Measurements from ENCODE around the gene SART3. TPM values are rescaled to one million over a fixed set of nuclear protein-coding genes. Genes with fewer than 3 reads are reported as not detected.

The SART3 gene
- total and polyA plus RNA-seq, 10 of the 15 experiments (the other 5 are each of a cell fraction or from before 2014, with no cell fraction given) = 8.8 to 179 (median 54.9) TPM

- no peak for DNase-seq (ENCODE audit: low read depth, low spot score)
- no TSS peak for BruUV-seq (replicated peaks)
- intact Hi-C loops (cut with micrococcal nuclease; ENCODE audit: unreplicated experiment) = no loop called here
- ChIA-PET RAD21 (ENCODE audit: unreplicated experiment) (interaction anchor here (1.4 kb wide), 1 partner anchor 86 kb away, joined by 6 read pairs; no protein-coding TSS in a partner anchor), POLR2A (interaction anchor here (0.6 to 0.9 kb wide), 2 partner anchors 13 to 25 kb away, joined by 3 read pairs; no protein-coding TSS in a partner anchor), SMC1A (ENCODE audit: uncharacterized antibody, unreplicated experiment) (interaction anchor here (0.7 to 1.8 kb wide), 5 partner anchors 8 to 1759 kb away, joined by 3 to 6 read pairs (median 5); partner anchors contain the start of gene SART3), CTCF (interaction anchor here (0.7 to 1.4 kb wide), 5 partner anchors 9 to 235 kb away, joined by 3 to 7 read pairs (median 4); no protein-coding TSS in a partner anchor)
- FAIRE-seq = no peak
- no peak for TF ChIP-seq TCF3 (IDR thresholded peaks at IDR 0.05; ENCODE audit: borderline replicate concordance, insufficient read depth, low read depth, low read length)
- 89% methylated on average over 15 of the region's 15 CpGs for WGBS (ENCODE audit: insufficient coverage, insufficient replicate concordance, low lambda C conversion rate, missing lambda C conversion rate)
- in situ Hi-C loops (cut with MboI) = no loop called here
- no peaks in the 10 kb centered on the region for H3K27me3 ChIP-seq (replicated peaks in 1 of 2; ENCODE audit: control insufficient read depth in 2 of 2, insufficient read depth in 2 of 2, low read length in 1 of 2)
- no peak overlapping the region for H3K27ac ChIP-seq (ENCODE audit: control insufficient read depth, insufficient read depth)
- no peak overlapping the region for H2AFZ ChIP-seq (ENCODE audit: control insufficient read depth, low read depth, low read length)
- no peaks in the 10 kb centered on the region for H3K9me3 ChIP-seq (replicated peaks; ENCODE audit: control insufficient read depth, insufficient read depth, low read length)
- no peak for ATAC-seq
- H3K9ac ChIP-seq (ENCODE audit: control insufficient read depth, insufficient read depth, low read length) = no peak overlapping the region
- H3K4me3 ChIP-seq = no peak overlapping the region
- H3K4me1 ChIP-seq (ENCODE audit: control insufficient read depth, insufficient read depth, low read length) = peaks cover 3% of the 10 kb centered on the region
- H3K4me2 ChIP-seq (ENCODE audit: control insufficient read depth, insufficient read depth) = no peak overlapping the region
- H3K79me2 ChIP-seq (ENCODE audit: control insufficient read depth, insufficient read depth, low read length) = peaks cover 1% of the 10 kb centered on the region; the same call in 1 of the 2 replicates
- no peaks in the 10 kb centered on the region; the same call in 1 of the 2 replicates for H4K20me1 ChIP-seq (ENCODE audit: control insufficient read depth, insufficient read depth)
- H3K36me3 ChIP-seq (ENCODE audit: control insufficient read depth in 2 of 2, insufficient read depth in 2 of 2, low read length in 1 of 2) = peaks cover 29 to 45% of the 10 kb centered on the region in 2 experiments
These were observed 28.8 kb downstream of the SART3 start for GRCh38 chr12:108531929-108532848.

GRCh38 chr12:108530161-108530560, 30.8 kb downstream of the SART3 start:
- no TSS peak for BruUV-seq (replicated peaks)
- ChIA-PET RAD21 (ENCODE audit: unreplicated experiment) (no interaction called here), POLR2A (no interaction called here), SMC1A (ENCODE audit: uncharacterized antibody, unreplicated experiment) (interaction anchor here (1.1 to 1.5 kb wide), 3 partner anchors 11 to 88 kb away, joined by 3 to 5 read pairs (median 4); no protein-coding TSS in a partner anchor), CTCF (interaction anchor here (0.6 kb wide), 1 partner anchor 56 kb away, joined by 6 read pairs; no protein-coding TSS in a partner anchor)
- Histone ChIP-seq H3K9me3 (replicated peaks; ENCODE audit: control insufficient read depth, insufficient read depth, low read length) (no peaks in the 10 kb centered on the region), H3K4me1 (ENCODE audit: control insufficient read depth, insufficient read depth, low read length) (peaks cover 5% of the 10 kb centered on the region), H2AFZ (ENCODE audit: control insufficient read depth, low read depth, low read length) (no peak overlapping the region), H3K4me2 (ENCODE audit: control insufficient read depth, insufficient read depth) (no peak overlapping the region), H3K79me2 (ENCODE audit: control insufficient read depth, insufficient read depth, low read length) (peaks cover 1% of the 10 kb centered on the region; the same call in 1 of the 2 replicates), H3K27ac (ENCODE audit: control insufficient read depth, insufficient read depth) (no peak overlapping the region), H3K9ac (ENCODE audit: control insufficient read depth, insufficient read depth, low read length) (no peak overlapping the region), H3K36me3 (ENCODE audit: control insufficient read depth in 2 of 2, insufficient read depth in 2 of 2, low read length in 1 of 2) (peaks cover 40 to 46% of the 10 kb centered on the region in 2 experiments), H3K27me3 (replicated peaks in 1 of 2; ENCODE audit: control insufficient read depth in 2 of 2, insufficient read depth in 2 of 2, low read length in 1 of 2) (no peaks in the 10 kb centered on the region), H4K20me1 (ENCODE audit: control insufficient read depth, insufficient read depth) (no peaks in the 10 kb centered on the region; the same call in 1 of the 2 replicates), H3K4me3 (no peak overlapping the region)
- intact Hi-C loops (cut with micrococcal nuclease; ENCODE audit: unreplicated experiment) = no loop called here
- ATAC-seq = no peak
- in situ Hi-C loops (cut with MboI) = no loop called here
- DNase-seq (ENCODE audit: low read depth, low spot score) = no peak
- no peak for FAIRE-seq
- TF ChIP-seq RUNX3 (IDR thresholded peaks at IDR 0.05; ENCODE audit: low read length) (no peak), RAD21 (IDR thresholded peaks at IDR 0.05; ENCODE audit: insufficient read depth, low read depth, low read length) (no peak), EZH2 (IDR thresholded peaks at IDR 0.05; ENCODE audit: borderline replicate concordance, control insufficient read depth, low read depth, low read length) (no peak), YBX1 (IDR thresholded peaks at IDR 0.05) (no peak), RFX5 (IDR thresholded peaks at IDR 0.05; ENCODE audit: low read depth, low read length) (no peak), BMI1 (IDR thresholded peaks at IDR 0.05; ENCODE audit: borderline replicate concordance) (no peak)
- 98% methylated on average over 9 of the region's 9 CpGs for WGBS (ENCODE audit: insufficient coverage, insufficient replicate concordance, low lambda C conversion rate, missing lambda C conversion rate)

Measured in GM12878 (cell line).